GM21576 (cell line): ENCODE measurements around the gene IPPK.

ENCODE experiments used
- ATAC-seq: cut with Tn5 transposase; IDR thresholded peaks from one replicate; pipeline ENCODE4 v1.9.1; 2021; ENCODE audit warnings: mild to moderate bottlenecking, moderate library complexity; ENCODE audit not compliant: unreplicated experiment

Gene IPPK

DNA sequence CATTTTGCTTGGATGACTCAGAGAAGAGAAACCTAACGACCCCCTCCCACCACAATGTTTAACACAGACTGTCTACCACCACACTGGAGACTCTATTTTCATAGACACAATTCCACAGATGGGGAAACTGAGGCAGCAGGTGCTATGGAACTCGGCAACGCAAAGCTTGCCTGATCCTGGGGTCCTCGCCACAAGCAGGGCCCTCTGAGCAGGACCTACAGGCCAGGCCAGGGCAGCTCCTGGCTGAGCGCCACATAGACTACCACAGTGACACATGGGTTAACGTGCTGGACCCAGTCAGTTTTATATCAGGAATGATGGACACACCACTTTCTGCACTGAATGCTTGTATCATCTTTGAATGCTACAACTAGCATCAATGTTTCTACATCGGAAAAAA, 11.8 kb downstream of the IPPK start:
- no peak for ATAC-seq

DNA sequence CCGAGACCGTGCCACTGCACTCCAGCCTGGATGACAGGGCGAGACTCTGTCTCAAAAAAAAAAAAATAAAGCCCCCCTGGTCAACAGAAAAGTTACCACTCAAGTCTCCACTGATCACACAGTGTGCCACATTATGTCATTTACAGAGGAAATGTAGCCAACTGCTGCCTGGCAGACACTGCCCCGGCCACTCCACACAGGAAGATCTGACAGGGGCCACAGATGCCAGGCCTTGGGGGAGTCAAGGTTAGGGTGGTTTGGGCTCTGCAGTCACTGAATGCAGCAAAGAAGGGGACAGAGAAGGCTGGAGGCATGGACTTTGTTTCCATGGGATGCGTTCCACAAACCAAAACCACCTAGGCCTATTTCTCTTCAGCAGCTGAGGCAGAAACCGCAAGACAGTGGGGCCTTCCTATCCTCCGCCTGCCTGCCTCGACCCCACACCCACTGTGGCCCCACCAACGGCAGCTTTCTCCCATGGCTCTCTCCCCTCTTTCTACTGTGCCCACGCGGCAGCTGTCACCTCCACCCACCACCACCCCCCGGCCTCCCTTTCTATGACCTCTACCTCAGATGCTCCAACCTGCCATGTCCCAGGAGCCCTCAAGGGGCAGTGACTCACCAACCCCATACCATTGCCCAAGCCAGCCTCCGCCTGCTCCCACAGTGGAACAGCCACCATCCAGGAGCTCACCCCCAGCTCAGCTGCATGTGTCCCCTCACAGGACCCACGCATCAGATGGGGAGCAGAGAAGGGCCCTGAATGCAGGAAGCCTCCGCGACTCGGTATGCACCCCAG, 12.4 kb downstream of the IPPK start:
- no peak for ATAC-seq

DNA sequence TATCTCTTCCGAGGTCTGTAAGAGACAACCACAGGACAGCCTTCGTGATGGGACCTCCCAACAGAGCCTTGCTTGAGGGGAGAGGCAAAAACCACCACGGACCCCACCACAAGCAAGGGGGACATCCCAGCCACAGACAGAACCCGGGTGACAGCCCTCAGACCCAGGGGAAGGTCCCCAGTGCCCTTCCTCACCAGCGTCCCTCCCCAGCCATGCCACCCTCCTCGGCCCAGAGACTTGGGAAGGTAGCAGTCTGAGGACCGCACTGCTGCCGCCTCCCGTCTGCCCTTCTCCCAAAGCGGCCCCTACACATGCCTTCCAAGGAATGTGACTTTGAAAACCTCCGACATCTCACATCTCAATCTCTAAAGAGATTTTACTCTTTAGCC, 13.4 kb downstream of the IPPK start:
- no peak for ATAC-seq

DNA sequence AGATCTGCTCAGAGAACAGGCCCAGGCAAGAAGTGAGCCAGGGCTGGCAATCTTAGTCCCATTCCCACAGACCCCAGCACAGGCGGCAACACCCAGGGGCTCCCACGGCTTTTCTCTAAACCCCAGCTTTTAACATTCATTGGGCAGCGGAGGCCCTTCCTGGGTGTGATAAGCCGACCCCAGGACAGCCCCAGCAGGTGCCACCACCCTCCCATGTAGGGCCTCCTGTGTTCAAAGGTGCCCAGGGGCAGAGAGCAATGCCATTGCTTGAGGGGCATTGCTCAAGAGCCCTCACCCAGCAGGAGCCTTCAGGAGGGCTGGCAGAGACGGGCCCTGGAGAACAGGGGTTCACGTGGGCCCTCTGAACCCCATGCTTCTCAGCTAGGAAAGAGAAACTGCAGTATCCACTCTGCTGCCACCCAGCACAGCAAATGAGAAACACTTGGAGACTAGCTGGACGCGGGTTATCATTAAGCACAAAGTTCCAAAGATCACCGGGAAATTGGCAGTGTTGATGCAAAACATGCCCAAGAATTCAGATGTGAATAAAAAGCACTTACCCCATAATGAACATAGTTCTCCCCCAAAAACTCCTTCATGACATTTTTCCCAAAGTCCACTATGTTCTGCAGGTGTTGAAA, 13.9 kb downstream of the IPPK start:
- no peak for ATAC-seq

DNA sequence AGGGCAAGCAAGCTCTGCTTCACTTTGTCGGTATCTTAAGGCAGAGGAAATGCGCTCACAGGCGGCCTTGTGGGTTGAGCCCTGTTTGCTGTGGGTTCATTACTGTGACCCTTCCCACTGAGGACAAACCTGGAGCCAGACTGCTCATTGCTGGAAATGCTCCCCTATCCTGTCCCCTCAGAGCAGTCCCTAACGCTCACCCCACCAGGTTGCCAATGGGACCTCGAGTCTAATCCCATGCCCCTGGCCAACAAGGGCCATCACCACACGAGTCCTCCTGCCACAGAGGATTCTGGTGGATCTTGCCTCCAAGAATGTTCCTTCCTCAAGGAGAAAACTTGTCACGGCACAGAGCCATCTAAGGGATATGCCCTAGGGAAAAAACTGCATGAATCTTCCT, 14.6 kb downstream of the IPPK start:
- ATAC-seq, result no peak

DNA sequence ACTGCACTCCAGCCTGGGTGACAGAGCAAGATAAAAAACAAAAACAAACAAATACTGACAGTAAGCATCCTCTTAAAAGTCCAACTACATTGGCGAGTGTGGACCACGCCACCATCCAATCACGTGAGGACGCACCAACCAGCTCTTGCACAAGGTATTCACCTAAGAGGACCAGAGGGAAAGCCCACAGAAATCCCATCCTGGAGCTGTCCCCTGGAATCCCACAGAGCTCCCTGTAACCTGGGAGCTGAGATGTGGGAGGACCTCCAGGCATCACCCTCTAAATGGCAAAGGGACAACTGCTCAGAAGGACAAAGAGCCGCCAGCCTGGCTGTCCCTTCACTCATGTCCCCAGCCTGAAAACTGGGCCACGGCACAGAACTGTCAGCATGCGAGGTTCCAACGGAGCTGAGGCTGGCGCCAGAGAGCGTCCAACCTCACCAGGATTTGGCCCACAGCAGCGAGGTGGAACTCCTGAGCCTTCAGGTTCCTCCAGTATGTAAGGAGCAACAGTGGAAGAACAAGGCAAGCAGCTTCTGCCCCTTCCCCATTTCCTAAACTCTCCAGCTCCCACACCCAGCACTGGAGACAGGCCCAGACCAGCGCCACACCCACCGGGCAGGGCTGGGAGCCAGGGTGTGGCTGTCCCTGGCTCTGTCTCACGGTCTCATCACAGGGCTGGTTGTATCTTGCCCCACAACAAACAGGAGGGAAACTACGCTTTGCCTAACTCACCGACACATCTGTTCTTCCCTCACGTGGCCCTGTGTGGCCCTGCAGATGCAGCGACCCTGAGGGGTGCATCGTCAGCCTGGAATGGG, 15.2 kb downstream of the IPPK start:
- no peak for ATAC-seq

DNA sequence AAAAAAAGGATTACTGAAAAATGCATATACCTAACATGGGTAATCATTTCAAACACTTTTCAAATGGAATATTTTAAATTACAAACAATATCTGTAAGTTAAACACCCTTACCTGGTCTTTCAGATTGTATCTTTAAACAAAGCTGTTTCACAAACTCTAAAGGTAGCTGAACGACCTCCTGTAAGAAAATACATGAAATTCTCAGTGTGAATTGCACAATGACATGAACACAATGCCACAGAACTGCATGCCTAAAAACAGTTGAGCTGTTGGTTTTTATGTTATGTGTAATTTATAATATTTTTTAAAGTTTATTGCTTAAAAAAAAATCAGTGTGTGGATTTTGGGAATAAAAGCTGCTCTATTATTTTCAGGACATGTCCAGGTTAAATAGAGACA, 17.5 kb downstream of the IPPK start:
- ATAC-seq, result no peak

DNA sequence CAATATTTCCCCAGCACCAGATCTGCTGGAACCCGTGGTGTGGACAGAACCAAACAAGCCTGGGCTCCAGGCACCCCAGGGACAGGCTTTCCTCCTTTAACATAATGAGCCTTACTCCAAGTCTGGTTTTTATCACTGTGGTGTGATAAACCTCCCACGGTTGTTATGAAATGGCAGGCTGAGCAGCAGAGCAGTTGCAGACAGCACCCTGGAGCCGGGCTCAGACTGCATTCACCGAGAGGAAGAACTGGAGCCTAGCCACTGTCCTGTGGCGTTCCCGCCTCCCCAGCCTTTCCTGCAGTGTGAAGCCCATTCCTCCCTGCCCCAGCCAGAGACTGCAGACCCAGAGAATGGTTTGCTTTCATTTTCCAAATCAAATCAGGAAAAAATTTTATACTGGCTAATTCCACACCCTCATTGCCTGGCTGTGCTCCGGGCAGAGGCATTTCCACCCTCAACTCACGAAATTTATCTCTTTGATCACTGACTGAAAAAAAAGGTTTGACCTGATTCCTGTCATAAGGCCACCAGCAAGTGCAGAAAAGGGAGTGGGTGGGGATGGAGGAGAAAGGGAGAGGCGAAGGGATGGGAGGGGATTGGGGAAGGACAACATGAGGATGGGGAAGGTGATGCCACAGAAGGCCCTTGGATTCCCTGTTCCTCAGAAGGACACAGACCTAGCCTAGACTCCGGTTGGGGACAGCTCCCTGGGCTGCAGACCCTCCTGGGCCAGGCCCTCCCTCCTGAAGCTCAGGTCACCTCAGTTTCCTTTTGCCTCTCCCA, 18.9 kb downstream of the IPPK start:
- ATAC-seq, result no peak

DNA sequence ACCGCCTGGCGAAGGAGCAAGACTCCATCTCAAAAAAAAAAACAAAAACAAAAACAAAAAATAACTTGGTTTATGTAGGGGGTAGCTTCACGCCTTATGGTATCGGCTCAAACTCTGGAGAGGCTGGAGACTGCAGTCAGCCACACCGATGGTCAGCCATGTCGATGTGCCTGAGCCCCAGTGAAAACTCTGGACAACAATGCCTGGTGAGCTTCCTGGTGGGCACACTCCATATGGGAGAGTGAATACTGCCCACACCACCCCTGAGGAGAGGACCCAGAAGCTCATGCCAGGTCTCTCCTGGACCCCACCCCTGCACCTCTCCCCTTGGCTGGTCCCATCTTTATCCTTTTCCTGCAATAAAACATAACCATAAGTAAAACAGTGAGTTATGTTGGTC, 19.6 kb downstream of the IPPK start:
- ATAC-seq, result no peak

DNA sequence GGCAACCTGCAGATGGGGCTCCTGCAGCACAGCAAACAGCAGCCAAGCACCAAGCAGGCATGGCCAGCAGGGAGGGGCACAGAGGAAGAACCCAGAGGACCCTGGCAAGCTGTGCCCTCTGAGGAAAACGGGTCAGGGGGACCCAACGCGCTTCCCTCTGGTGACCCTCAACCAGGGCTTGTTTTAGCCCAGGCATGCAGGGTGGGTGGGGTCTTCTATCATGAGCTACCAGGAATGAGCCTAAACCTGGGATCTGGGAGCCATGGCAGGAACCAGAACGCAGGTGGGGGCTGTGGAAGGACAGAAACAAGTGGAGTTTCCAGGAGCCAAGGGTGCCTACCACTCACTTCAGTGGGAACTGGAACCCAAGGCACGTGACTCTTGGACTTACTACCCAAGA, 20.9 kb downstream of the IPPK start:
- no peak for ATAC-seq

DNA sequence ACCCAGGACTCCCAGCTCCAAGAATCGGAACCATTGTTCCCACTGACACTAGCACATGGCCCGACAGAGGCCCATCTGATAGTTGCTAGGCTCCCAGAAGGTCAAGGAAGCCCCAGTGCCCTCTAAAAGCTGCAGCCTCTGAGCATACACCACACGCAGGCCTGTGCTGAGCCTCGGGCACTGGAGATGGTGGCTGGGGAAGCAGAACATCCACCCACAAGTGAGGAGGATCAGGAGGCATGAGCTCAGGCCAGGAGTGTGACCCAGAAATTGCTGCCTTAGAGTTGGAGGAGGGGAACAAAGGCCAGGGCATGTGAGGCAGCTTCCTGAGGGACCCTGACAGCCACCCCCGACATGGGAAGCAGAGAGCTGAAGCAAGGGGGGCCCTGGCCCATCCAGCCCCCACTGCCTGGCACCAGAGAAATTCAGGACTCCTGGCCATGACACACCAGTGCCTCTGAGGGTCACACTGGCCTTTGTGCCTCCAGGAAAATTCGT, 21.4 kb downstream of the IPPK start:
- no peak for ATAC-seq

DNA sequence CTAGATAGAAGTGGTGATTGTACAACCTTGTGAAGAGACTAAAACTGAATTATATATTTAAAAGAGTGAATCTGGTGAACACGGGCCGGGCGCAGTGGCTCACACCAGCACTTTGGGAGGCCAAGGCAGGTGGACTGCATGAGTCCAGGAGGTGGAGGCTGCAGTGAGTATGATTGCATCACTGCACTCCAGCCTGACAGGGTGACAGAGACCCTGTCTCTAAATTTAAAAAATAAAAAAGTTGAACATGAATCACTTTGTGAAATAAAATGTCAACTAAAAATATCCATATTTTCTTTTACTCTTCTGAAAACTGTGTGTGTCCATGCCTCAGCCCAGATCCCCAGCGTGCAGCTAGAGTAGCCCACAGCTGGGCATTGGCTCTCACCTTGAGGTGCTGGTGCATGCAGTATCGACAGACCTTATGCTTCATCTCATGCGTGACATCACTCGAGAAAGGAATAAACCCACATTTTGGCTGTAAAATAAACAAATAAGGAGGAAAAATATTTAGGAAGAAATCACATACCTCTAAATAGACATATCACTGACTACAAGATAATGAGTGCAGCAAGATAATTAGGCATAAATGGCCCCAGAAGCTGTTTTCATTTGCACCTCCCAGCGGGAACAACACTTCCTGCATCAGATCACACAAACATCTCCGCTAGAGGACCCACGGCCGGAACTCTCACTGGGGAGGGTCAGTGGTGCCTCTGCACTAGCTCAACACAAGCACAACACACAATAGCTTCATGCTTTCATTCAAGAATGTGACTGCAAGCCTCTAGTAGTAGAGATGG, 22.1 kb downstream of the IPPK start:
- ATAC-seq, result no peak

DNA sequence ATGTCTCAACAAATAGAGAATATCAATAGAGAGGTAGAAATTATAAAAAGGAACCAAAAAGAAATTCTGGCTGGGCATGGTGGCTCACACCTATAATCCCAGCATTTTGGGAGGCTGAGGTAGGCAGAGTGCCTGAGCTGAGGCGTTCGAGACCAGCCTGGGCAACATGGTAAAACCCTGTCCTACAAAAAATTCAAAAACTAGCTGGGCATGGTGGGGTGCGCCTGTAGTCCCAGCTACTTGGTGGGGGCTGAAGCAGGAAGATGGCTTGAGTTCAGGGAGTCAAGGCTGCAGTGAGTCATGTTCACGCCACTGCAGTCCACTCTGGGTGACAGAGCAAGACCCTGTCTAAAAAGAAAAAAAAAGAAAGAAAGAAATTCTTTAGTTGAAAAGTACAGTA, 24.9 kb downstream of the IPPK start:
- no peak for ATAC-seq

DNA sequence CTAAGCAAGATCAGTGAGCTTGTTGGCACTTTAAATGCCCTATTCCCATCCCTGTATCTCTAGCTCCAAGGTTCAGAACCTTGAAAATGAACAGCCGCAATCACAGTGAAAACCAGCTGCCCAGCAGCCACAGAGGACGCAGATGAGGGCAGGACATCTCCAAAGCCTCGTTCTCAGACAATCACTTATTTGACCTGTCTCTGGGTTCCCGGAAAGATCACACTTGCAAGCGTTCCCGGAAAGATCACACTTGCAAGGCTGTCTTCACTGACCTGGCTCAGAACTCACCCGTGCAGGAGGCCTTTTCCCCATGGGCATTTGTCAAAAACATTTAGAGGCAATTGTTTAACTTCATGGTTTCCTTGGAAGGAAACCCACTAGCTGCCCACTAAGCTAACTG, 25.7 kb downstream of the IPPK start:
- no peak for ATAC-seq

DNA sequence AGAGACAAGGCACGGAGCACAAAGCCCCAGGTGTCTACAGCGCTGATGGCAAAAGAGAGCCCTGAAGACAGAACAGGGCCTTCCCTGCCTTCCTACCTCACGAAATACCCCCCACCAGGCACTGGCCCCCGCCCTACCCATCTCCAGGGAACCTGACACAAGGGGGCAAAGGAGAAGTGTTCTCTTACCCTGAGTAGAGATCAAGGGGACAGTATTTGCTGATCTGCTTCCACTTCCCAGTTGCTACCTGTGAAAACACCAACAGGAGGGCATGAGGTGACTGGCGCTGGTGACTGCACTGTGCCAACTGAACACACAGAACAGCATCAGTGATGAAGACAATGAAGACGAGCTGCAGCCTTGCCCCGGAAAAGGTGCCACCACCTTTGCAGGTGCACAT, 27.4 kb downstream of the IPPK start:
- no peak for ATAC-seq

DNA sequence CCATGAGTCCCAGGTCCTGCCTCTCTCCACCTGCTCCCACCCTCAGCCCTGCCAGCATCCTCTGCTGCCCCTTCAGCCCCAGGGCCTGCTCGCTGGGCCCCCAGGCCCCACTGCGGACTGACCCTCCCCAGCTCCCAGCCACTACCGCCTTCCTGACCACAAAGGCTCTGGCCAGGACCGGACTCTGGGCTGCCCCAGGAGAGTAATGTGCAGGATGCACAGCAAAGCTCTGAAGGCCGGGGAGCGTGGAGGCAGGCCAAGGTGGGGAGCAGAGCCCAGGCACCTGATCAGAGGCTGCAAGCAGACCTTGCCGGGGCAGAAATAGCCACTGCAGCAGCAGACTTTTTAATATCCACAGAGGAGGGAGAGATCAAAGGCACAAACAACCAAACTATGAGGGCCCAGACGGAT, 27.9 kb downstream of the IPPK start:
- no peak for ATAC-seq

DNA sequence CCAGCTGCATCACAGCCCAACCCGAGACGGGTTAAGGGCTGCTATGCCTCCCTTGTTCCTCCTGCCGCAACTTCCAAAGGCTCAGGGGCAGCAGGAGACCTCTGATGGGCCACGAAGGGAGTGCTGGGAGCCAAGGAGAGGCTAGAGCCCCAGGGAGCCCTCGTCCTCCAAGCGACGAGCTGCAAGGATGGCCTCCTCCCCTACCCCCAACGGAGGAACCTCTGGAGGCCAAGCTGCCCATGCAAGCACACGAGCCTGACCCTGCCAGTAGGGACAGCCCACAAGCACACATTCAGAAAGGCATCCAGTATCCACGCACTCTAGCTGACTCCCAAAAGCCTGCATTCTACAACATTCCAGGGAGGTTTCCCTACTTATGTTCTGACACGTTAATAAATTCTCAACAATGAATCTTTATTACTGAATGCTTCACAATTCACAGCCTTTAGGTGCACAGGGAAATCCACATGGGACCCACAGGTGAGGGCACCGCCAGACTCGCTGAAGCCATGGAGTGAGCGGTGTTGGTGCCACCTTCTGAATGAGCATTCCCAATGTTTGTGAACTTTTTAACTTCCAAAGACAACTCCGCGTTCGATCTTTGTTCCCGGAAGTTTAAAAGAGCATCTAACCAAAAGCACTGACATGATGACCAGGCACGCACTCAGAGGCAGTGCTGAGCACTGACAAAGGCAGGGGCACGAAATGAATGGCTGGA, 28.7 kb downstream of the IPPK start:
- no peak for ATAC-seq

DNA sequence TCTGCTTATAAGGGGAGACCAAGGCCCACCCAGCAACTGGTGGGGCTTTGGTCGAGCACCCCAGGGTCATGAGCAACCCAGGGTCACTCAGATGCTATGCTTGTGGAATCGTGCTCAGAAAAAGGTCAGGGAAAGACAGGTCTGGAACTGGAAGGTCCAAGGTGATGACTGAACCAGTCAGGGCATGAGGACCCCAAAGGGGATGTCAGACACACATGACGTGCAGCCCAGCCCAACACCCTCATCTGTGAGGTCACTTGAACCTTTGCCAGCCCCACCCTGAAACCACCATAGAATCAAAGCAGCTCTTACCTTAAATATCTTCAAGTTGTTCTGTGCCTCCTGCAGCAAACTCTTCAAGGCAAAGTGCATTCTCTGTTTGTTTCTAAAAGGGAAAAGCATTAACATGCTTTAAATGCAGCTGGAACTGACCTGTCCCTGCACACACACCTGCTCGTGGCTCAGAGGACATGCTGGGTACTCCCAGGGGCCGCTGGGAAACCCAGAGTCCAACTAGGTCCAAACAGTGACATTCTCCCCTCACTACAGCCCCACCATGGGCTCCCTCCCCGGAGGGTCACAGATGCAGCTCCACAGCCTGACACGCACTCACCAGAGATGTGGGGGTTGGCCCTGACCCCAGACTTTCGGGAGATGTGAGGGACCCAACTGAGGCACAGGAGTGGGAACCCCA, 29.4 kb downstream of the IPPK start:
- ATAC-seq, result no peak

DNA sequence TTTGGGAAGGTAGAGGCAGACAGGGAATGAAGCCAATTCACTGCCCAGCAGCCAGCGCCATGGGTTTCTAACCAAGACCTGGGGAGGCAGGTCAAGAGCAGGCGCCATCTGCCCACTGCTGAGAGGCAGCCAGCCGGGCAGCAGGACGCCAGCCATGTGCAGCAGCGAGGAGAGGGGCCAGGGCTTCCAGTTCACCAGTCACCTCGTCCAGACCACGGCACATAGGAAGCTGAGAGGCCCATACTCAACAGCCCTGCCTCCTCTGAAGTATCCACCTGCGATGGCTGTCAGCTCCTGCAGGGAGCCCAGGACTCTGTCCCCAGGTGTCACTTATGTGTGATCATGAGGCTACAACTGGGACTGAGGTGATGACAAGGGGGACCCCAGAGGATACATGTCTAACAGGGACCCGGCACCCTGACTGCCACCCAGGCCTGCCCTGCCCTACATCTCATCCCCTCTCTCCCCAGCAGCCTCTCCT, 30.1 kb downstream of the IPPK start:
- ATAC-seq, result no peak
